Stimulated activated naive CD4-positive, alpha-beta T cell (primary cell): ENCODE measurements around the gene WNT5A.
"Not testable (repeated sequence)": the region's sequence is repeated elsewhere in the genome, so short reads cannot be mapped to it uniquely, and the experiment has no call there.

Experiments used
- DNase-seq, 6 experiments: peaks; one replicate each; lab custom pipeline; 2025; lab: John Stamatoyannopoulos, UW

The WNT5A gene

GRCh38 chr3:55505776-55506175 is 18.7 kb upstream of the WNT5A start:
- no peak for DNase-seq

- DNase-seq = not testable (repeated sequence)
Observed at GRCh38 chr3:55505102-55505501, 18.0 kb upstream of the WNT5A start.

DNA sequence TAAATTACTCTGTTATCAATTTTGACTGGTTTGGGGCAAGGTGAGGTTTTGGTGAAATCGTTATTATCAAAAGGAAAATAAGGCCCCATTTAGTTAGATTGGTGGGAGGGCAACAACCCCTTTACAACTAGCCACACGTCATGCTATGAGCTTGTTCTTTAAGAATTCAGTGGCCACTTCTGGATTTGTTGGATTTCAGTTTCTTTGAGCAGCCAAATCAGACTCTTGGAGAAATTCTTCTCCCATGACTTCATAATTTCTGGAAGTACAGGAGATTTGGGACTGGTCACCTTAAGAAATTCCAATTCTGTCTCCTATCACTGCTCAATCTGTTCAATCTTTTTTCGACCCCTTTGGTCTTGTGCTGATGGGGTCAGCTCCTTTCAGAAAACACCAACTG is 14.8 kb upstream of the WNT5A start:
- DNase-seq = no peak

- no peak for DNase-seq
Observed at GRCh38 chr3:55500555-55501330, 13.6 kb upstream of the WNT5A start.

DNA sequence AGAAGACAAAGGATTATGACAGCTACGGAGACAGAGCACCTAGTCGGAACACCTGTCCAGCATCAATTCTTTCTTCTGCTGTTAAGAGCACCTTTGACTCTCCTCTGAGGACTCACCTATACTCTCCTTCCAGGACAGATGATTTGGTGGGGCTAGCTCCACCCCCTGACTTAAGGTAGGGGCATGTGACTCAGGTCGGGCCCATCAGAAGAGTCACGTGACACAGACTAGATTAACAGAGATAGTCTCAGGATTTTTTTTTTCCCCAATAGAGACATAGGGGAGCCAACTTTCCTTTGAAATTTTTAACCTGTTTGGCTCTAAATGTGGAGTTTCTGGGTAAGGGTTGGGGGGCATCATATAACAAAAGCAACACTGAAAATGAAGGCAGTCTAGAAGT is 11.4 kb upstream of the WNT5A start:
- DNase-seq = no peak

GRCh38 chr3:55497250-55497649 is 10.1 kb upstream of the WNT5A start:
- no peak for DNase-seq

DNA sequence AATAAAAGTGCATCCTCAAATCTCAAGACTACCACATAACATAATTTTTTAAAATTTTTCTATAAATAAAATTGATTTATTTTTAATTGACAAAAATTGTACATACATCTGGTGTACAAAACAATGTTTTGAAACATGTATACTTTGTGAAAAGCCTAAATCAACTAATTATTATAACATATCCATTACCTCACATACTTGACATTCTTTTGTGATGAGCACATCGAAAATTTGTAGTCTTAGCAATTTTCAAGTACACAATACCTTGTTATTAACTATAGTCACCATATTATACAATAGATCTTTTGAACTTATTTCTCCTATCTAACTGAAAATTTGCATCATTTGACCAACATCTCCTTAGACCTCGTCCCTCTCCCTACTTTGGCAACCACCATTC is 7.9 kb upstream of the WNT5A start:
- DNase-seq = no peak

GRCh38 chr3:55492976-55493375 is 5.9 kb upstream of the WNT5A start:
- no peak for DNase-seq

- no peak for DNase-seq
Observed at GRCh38 chr3:55491296-55491816, 4.2 kb upstream of the WNT5A start.

DNA sequence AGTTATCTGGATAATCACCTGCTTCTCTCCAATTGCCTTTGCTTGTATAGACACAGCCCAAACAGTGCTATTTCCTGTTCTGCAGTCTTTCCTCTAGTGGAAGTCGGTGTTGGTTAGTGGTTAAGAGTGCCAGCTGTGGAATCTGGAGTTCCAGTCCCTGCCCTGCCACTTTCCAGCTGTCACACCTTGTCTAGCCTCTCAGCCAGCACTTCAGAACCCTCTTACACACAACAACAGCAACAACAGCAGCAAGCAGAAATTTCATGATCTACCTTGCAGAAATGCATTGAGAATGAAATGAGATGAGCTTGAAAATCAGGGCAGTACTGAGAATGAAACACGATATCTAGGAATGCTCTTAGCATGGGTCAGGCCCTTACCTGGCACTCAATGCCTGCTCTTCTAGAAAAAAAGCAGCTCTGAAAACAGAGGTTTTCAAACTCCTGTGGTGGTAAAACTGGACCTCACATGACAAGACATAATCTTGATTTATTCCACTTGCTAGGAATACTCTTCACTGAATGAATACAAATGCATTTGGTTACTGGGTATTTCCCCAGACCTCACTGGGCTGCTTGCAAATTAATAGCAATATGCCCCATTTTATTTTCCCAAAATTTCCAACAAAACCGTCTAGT is 3.3 kb upstream of the WNT5A start:
- DNase-seq = no peak

GRCh38 chr3:55489798-55490132 is 2.7 kb upstream of the WNT5A start:
- DNase-seq = no peak

GRCh38 chr3:55488398-55489055 is 1.4 kb upstream of the WNT5A start:
- no peak for DNase-seq

DNA sequence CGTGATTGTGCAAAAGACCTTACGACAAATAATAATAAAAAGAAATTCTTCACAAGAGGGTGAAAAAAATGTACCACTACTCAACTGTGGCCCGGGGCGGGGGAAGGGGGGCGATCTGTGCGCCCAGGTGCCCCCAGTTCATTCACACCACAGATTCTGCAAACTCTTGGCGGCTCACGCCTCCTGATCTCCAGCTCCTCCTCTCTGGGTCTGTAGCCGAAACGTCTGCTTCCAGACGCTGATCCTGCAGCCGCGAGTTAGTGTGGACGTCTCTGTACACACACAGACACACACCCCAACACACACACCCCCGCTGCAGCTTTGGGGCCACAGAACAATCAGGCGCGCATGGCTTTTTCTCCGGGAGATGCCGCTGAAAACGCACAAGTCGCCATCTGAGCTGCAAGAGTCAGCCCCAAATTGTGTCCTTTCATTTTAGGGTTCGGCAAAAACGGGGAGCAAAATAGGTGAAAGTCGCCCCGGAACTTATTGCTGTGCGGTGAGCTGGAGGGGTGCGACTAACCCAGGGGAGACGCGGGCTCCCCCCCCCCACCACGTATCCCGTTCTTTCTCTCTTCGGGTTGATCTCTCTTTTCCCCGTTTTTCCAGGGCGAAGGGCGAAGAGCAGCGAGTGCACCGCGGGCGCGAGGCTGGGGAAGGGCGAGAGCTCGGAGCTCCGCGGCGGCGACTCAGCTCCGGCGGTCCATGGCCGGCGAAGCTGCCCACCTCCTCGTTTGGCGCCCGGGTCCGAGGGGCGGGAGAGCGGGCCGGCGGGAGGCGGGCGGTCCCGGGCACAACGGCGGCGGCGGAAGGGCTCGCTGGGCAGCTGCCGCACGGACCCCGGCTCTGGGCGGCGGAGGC is 505 bp upstream of the WNT5A start:
- no peak for DNase-seq

DNA sequence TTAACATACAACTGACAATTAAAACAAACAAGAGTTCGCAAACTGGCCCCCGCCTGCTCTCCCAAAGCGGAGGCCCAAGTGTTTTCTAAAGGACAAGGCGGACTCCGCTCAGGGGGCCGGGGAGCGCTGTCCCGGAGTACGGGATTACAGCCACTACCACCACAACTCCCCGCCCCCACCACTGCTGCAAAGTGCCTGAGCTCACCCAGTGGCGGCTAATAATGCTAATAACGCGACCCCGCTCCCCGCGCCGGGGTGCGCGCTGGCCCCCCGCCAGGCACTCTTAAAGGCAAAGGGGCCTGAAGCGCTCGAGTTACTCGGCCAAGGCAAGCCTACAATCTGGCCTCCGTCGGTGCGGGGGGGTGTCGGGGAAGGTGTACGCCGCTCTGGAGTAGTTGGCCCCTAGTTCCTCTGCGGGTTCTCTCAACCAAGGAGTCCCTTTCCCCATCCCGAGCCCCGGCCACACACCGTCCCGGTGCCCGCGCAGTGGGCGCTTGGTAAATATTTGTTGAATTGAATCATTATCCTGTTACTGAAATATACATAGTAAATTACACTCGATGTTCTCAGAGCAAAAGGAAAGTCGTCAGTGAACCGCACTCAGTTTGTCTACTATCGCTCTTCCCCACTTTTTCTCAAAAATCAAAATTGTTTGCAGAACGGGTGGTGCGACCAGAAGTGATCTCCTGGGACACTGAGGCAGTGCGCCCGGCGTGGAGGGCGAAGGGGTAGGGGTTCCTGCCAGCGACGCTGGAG is 827 bp downstream of the WNT5A start:
- no peak for DNase-seq

DNA sequence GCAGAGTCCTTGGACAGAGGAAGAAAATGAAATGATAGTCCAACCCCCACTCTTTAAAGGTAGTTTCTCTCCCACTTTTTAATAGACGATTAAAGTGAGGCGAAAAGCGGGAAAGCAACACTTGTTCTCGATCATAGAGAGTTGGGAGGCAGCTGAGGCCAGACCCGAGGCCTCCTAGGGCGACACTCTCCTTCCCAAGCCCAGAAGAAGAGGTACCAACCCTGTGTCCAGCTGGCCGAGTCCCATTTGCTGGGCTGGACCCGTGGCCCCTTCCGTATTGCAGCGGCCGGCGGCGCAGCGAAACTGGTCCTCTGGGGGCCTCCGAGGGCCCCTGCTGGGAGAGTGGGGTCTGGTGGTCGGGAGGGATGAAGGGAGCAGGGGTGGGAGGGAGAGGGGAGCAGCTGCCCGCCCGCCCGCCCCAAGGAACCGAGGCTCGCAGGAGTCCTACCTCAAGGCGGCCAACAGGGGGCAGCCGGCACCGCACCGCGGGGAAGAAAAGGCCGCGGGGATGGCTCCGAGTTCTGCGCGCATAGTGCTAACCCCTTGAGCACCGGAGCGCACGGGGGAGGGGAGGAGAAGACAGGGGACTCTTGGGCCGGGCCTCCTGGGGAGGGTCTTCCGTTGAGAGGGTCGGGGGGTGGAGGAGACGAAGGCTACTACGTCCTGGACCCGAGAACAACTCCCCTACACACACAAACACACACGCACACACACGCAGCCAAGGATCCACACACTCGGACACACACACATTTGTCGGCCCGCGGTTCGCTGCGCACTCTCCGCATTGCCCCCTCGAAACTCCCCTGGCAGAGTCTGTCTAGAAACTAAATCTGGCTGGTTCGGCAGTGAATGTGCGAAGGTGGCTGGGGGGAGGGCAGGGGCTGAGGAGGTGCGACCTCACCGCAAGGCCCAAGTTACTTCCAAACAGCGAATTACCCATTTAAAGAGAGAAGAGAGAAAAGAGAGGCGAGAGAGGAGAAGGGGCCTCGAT is 2.0 kb downstream of the WNT5A start:
- peak in 1 of 6 experiments; percentile 6 for DNase-seq

DNA sequence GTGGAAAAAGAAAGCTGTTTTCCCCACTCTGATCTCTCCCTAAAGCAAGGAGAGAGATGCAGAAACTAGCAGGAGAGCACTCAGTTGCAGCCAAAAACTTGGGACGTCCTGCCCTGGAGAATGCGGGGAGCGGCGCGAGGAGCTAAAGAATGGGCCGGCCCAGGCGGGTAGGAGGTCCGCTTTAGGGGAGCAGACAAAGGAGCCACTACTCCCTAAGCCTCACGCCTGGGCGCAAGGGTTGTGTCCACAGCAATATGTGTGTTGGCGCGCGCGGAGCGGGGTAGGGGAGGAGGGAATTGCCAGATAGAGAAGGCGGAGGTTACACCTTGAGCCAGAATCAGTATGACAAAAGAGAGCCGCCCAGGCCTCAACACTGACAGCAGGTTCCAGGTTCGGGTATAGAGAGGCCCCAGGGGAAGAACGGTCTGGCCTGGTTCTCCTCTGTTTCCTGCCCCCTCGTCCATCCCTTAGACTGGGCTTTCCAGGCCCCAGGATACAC is 2.9 kb downstream of the WNT5A start:
- DNase-seq = no peak

DNA sequence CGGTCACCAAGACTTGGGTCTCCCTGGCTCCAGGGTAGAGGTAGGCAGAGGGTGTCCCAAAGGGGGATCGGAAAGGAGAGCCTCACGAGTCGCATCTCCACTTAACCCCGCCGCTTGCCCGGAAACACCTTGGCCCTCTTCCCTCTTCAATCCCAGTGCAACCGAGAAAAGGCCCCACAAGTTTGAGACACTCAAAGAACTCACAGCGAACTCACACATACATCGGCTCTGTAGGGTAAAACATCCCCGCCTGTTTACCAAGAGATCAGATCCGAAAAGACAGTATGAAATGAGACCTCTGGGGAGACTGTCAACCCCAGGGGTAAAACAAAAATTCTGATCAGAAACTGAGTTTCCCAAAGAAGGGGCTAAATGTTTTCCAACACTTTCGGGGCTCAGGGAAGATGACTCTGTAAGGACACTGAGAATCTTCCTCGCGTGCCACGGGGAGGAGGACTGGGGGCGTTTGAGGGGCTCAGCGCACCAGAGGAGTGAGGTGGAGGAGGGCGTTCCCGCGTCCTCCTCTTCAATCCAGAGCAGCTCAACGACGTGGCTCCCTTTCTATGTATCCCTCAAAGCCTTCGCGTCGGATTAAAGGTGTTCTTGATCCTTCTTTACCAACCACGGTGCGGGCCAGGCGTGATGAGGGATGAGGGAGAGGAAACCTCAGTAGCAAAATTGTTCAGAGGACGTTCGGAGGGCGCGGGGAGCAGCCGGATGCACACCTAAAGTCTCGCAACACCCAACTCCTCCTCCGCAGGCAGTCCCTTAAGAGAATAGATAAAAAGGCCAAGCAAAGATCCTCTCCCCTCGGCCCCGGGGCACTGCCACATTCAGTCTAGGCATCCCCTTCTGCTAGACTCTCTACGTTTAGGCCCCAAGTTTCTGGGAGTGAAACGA is 3.7 kb downstream of the WNT5A start:
- DNase-seq = no peak

- no peak for DNase-seq
Observed at GRCh38 chr3:55482496-55483195, 4.5 kb downstream of the WNT5A start.
